H9 (cell line): Measurements from ENCODE around the gene R3HDM4. TPM values are rescaled to one million over a fixed set of nuclear protein-coding genes. Genes with fewer than 3 reads are reported as not detected.

Experiments used
- DNase-seq: peaks from one replicate; pipeline ENCODE4 v3.0.0-alpha.2; 2017
- H2AFZ ChIP-seq: one replicate; pipeline ENCODE4 v1.6.1; 2013; ENCODE audit warnings: mild to moderate bottlenecking, low read length, control low read depth, moderate library complexity
- H2AK5ac ChIP-seq: 2 replicates; pipeline ENCODE4 v1.6.1; 2013; ENCODE audit warnings: low read length, control low read depth, mixed read lengths; ENCODE audit not compliant: insufficient read length
- H2BK120ac ChIP-seq: one replicate; pipeline ENCODE4 v1.6.1; 2013; ENCODE audit warnings: low read depth, mild to moderate bottlenecking, low read length, control low read depth, inconsistent platforms; ENCODE audit not compliant: poor library complexity, severe bottlenecking
- H2BK12ac ChIP-seq: 2 replicates; pipeline ENCODE4 v1.6.1; 2013; ENCODE audit warnings: low read length, control low read depth, mixed read lengths, low read depth; ENCODE audit not compliant: insufficient read length
- H2BK15ac ChIP-seq: 2 replicates; pipeline ENCODE4 v1.6.1; 2013; ENCODE audit warnings: low read depth, low read length, control low read depth
- H2BK20ac ChIP-seq: one replicate; pipeline ENCODE4 v1.6.1; 2013; ENCODE audit warnings: low read depth, mild to moderate bottlenecking, low read length, control low read depth, inconsistent platforms; ENCODE audit not compliant: poor library complexity, severe bottlenecking
- H2BK5ac ChIP-seq: 2 replicates; pipeline ENCODE4 v1.6.1; 2013; ENCODE audit warnings: low read length, control low read depth, mixed read lengths; ENCODE audit not compliant: insufficient read length
- H3K14ac ChIP-seq: 2 replicates; pipeline ENCODE4 v1.6.1; 2013; ENCODE audit warnings: low read length, control low read depth; ENCODE audit not compliant: insufficient read depth
- H3K18ac ChIP-seq: 2 replicates; pipeline ENCODE4 v1.6.1; 2013; ENCODE audit warnings: low read depth, mild to moderate bottlenecking, mixed read lengths, low read length, control low read depth; ENCODE audit not compliant: insufficient read length
- H3K23ac ChIP-seq: 2 replicates; pipeline ENCODE4 v1.6.1; 2013; ENCODE audit warnings: low read length, control low read depth, mixed read lengths, low read depth; ENCODE audit not compliant: insufficient read length
- H3K23me2 ChIP-seq: 2 replicates; pipeline ENCODE4 v1.6.1; 2013; ENCODE audit warnings: low read depth, mild to moderate bottlenecking, mixed read lengths, low read length, control low read depth; ENCODE audit not compliant: insufficient read length, poor library complexity, severe bottlenecking
- H3K27ac ChIP-seq: 2 replicates; pipeline ENCODE4 v1.5.1; 2013; ENCODE audit warnings: low read length, control low read depth, mixed read lengths, low read depth; ENCODE audit not compliant: insufficient read length
- H3K27me3 ChIP-seq: 2 replicates; pipeline ENCODE4 v1.6.1; 2013; ENCODE audit warnings: low read length, control low read depth, inconsistent platforms; ENCODE audit not compliant: insufficient read depth
- H3K4ac ChIP-seq: 2 replicates; pipeline ENCODE4 v1.6.1; 2013; ENCODE audit warnings: low read depth, mild to moderate bottlenecking, control low read depth, inconsistent platforms, low read length, moderate library complexity
- H3K4me1 ChIP-seq: 2 replicates; pipeline ENCODE4 v1.6.1; 2013; ENCODE audit warnings: low read length, control low read depth, inconsistent platforms; ENCODE audit not compliant: insufficient read depth
- H3K4me2 ChIP-seq: 2 replicates; pipeline ENCODE4 v1.6.1; 2013; ENCODE audit warnings: low read length, control low read depth, mixed read lengths; ENCODE audit not compliant: insufficient read length, insufficient read depth
- H3K56ac ChIP-seq: 2 replicates; pipeline ENCODE4 v1.6.1; 2013; ENCODE audit warnings: low read depth, mild to moderate bottlenecking, mixed read lengths, low read length, control low read depth; ENCODE audit not compliant: insufficient read length
- H3K79me1 ChIP-seq: 2 replicates; pipeline ENCODE4 v1.6.1; 2013; ENCODE audit warnings: low read depth, mild to moderate bottlenecking, moderate library complexity, low read length, control low read depth, inconsistent platforms; ENCODE audit not compliant: insufficient read depth, poor library complexity, severe bottlenecking
- H3K79me2 ChIP-seq: 2 replicates; pipeline ENCODE4 v1.6.1; 2013; ENCODE audit warnings: low read length, control low read depth, inconsistent platforms; ENCODE audit not compliant: insufficient read depth
- H3K9ac ChIP-seq: 2 replicates; pipeline ENCODE4 v1.6.1; 2013; ENCODE audit warnings: low read length, control low read depth, mixed read lengths; ENCODE audit not compliant: insufficient read length; ENCODE audit errors: extremely low read depth
- H3K9me3 ChIP-seq: one replicate; pipeline ENCODE4 v1.6.1; 2013; ENCODE audit warnings: low read depth, low read length, inconsistent platforms; ENCODE audit not compliant: control insufficient read depth
- H3T11ph ChIP-seq: one replicate; pipeline ENCODE4 v1.6.1; 2013; ENCODE audit warnings: mild to moderate bottlenecking, low read length, control low read depth, inconsistent platforms
- H4K20me1 ChIP-seq: one replicate; pipeline ENCODE4 v1.6.1; 2013; ENCODE audit not compliant: control insufficient read depth, insufficient read length, insufficient read depth
- H4K5ac ChIP-seq: 2 replicates; pipeline ENCODE4 v1.6.1; 2013; ENCODE audit warnings: low read depth, mild to moderate bottlenecking, mixed read lengths, low read length, control low read depth; ENCODE audit not compliant: insufficient read length
- H4K8ac ChIP-seq: replicated peaks from 2 replicates; pipeline ENCODE4 v1.6.1; 2013; ENCODE audit warnings: low read length, control low read depth, mixed read lengths, low read depth; ENCODE audit not compliant: insufficient read length
- H4K91ac ChIP-seq: 2 replicates; pipeline ENCODE4 v1.6.1; 2013; ENCODE audit warnings: low read depth, mild to moderate bottlenecking, moderate library complexity, mixed read lengths, low read length, control low read depth; ENCODE audit not compliant: insufficient read length
- H3K27ac Mint-ChIP-seq, 3 experiments: 2 replicates in 2 of 3; 3 replicates in 1 of 3; pipeline ENCODE4 v1.8.0; 2020 to 2021; ENCODE audit warnings: mixed read lengths in 3 of 3, mild to moderate bottlenecking in 1 of 3, moderate library complexity in 1 of 3
- H3K27me3 Mint-ChIP-seq: 2 replicates; pipeline ENCODE4 v1.8.0; 2021; ENCODE audit warnings: low read depth, mild to moderate bottlenecking, moderate library complexity, mixed read lengths
- H3K36me3 Mint-ChIP-seq, 3 experiments: 2 replicates in 2 of 3; 3 replicates in 1 of 3; pipeline ENCODE4 v1.8.0; 2020 to 2021; ENCODE audit warnings: low read depth in 3 of 3, mixed read lengths in 3 of 3; ENCODE audit not compliant: insufficient read depth in 1 of 3
- H3K4me1 Mint-ChIP-seq, 2 experiments: 2 replicates each; pipeline ENCODE4 v1.8.0; 2020; ENCODE audit warnings: mixed read lengths in 2 of 2
- H3K4me3 Mint-ChIP-seq, 2 experiments: 2 replicates in 1 of 2; 3 replicates in 1 of 2; pipeline ENCODE4 v1.8.0; 2020 to 2021; ENCODE audit warnings: mild to moderate bottlenecking in 2 of 2, mixed read lengths in 2 of 2, moderate library complexity in 1 of 2
- H3K9me3 Mint-ChIP-seq, 2 experiments: 2 replicates in 1 of 2; 3 replicates in 1 of 2; pipeline ENCODE4 v1.8.0; 2020; ENCODE audit warnings: mild to moderate bottlenecking in 2 of 2, mixed read lengths in 2 of 2, moderate library complexity in 1 of 2
- WGBS: extraction: QIAGEN DNeasy Blood & Tissue Kit; methylation state at CpG from one replicate; pipeline ENCODE4 v1.1.7; 2013; ENCODE audit warnings: missing lambda C conversion rate, low lambda C conversion rate, mixed read lengths; ENCODE audit not compliant: insufficient read length; ENCODE audit errors: extremely low coverage; 5-methylcytosine and 5-hydroxymethylcytosine counted together
- total RNA-seq: library from RNA; stranded (reverse); gene quantifications from 2 replicates; pipeline ENCODE4 v1.2.1, GENCODE V29; 2021
- TF ChIP-seq, protein P1 (sequence below): fragments of 200-600 bp; sonication (generic); conservative IDR thresholded peaks from 3 replicates; pipeline ENCODE4 v1.8.0; 2021; ENCODE audit warnings: antibody characterized with exemption, mild to moderate bottlenecking

Gene R3HDM4
- total RNA-seq, 1 experiment from 2014 or later = 66.4 TPM

DNA sequence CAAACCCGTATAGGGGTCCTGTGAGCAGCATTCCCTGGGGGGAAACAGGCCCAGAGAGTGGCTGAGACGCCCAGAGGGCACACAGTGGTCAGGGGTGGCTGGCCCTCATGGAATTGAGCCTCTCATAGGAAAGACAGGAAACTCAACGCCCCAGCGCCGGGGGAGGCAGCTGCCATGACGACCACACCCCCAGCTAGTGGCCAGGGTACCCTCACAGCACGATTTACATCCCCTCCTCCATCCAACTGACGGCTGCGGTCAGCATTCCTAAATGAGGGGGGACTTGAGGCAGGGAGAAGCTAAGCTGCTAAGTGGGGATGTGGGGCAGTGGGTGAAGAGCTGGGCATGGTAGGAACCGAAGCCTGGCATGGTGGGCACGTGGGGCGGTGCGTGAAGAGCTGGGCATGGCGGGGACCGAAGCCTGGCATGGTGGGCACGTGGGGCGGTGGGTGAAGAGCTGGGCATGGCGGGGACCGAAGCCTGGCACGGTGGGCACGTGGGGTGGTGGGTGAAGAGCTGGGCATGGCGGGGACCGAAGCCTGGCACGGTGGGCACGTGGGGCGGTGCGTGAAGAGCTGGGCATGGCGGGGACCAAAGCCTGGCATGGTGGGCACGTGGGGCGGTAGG, 30.0 kb downstream of the R3HDM4 start:
- Mint-ChIP-seq H3K27ac (no peak overlapping the region), H3K36me3 (peaks cover 23 to 55% (median 45%) of the 10 kb centered on the region in 3 experiments), H3K4me3 (no peak overlapping the region), H3K27me3 (no peaks in the 10 kb centered on the region), H3K9me3 (no peaks in the 10 kb centered on the region), H3K4me1 (no peaks in the 10 kb centered on the region)
- no peak overlapping the region for H3T11ph ChIP-seq
- no peaks in the 10 kb centered on the region for H4K20me1 ChIP-seq
- H3K9me3 ChIP-seq = no peaks in the 10 kb centered on the region
- no peak overlapping the region for H2BK15ac ChIP-seq
- DNase-seq = no peak
- H2AFZ ChIP-seq = no peak overlapping the region
- H2BK5ac ChIP-seq = no peak overlapping the region
- no CpG with 5 or more reads among the region's 30 CpGs for WGBS
- no peaks in the 10 kb centered on the region for H3K4me1 ChIP-seq
- H4K5ac ChIP-seq = no peak overlapping the region
- no peak overlapping the region for H3K4me2 ChIP-seq
- H3K23me2 ChIP-seq = peaks cover 3% of the 10 kb centered on the region
- H3K27ac ChIP-seq = no peak overlapping the region
- H3K79me2 ChIP-seq = no peaks in the 10 kb centered on the region
- H3K4ac ChIP-seq = no peak overlapping the region
- H4K8ac ChIP-seq = no peak overlapping the region
- no peak overlapping the region for H2AK5ac ChIP-seq
- no peak overlapping the region for H3K14ac ChIP-seq
- H3K18ac ChIP-seq = no peak overlapping the region
- no peak overlapping the region for H3K56ac ChIP-seq
- TF ChIP-seq, protein P1, sequence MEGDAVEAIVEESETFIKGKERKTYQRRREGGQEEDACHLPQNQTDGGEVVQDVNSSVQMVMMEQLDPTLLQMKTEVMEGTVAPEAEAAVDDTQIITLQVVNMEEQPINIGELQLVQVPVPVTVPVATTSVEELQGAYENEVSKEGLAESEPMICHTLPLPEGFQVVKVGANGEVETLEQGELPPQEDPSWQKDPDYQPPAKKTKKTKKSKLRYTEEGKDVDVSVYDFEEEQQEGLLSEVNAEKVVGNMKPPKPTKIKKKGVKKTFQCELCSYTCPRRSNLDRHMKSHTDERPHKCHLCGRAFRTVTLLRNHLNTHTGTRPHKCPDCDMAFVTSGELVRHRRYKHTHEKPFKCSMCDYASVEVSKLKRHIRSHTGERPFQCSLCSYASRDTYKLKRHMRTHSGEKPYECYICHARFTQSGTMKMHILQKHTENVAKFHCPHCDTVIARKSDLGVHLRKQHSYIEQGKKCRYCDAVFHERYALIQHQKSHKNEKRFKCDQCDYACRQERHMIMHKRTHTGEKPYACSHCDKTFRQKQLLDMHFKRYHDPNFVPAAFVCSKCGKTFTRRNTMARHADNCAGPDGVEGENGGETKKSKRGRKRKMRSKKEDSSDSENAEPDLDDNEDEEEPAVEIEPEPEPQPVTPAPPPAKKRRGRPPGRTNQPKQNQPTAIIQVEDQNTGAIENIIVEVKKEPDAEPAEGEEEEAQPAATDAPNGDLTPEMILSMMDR = no peak
- no peaks in the 10 kb centered on the region for H3K79me1 ChIP-seq
- no peak overlapping the region for H2BK12ac ChIP-seq
- no peak overlapping the region for H2BK120ac ChIP-seq
- no peak overlapping the region for H3K23ac ChIP-seq
- H3K9ac ChIP-seq = no peak overlapping the region
- no peak overlapping the region for H4K91ac ChIP-seq
- H3K27me3 ChIP-seq = no peaks in the 10 kb centered on the region
- H2BK20ac ChIP-seq = no peak overlapping the region
